Bronchial epithelial cell (primary cell): ENCODE measurements around the gene LACRT. TPM values are rescaled to one million over a fixed set of nuclear protein-coding genes. Genes with fewer than 3 reads are reported as not detected.
A peak's percentile ranks its signal among the peaks of the same experiment; 100 is the strongest.

Experiments used
- DNase-seq: peaks from one replicate; pipeline ENCODE4 v3.0.0-alpha.2; 2010; ENCODE audit warnings: low read depth
- FAIRE-seq: peaks from 2 replicates; lab custom pipeline; 2011; peaks lifted over from hg19 to GRCh38; lab: Jason Lieb, UNC
- H3K27me3 ChIP-seq: 2 replicates; pipeline ENCODE4 v1.5.1; 2011; ENCODE audit warnings: low read length; ENCODE audit not compliant: control insufficient read depth, insufficient read depth
- H3K36me3 ChIP-seq: 2 replicates; pipeline ENCODE4 v1.5.1; 2011; ENCODE audit warnings: low read length; ENCODE audit not compliant: control insufficient read depth, insufficient read depth
- H3K4me3 ChIP-seq: 2 replicates; pipeline ENCODE4 v1.5.1; 2011; ENCODE audit warnings: mild to moderate bottlenecking, low read depth, low read length, control low read depth
- CTCF ChIP-seq: IDR thresholded peaks from 2 replicates; pipeline ENCODE4 v1.5.1; 2011; ENCODE audit warnings: mild to moderate bottlenecking, moderate library complexity, low read length, control low read depth, inconsistent platforms; ENCODE audit not compliant: insufficient read depth, severe bottlenecking
- total RNA-seq: library from RNA; depleted of rRNA; stranded (reverse); fragments of >200 nt; gene quantifications from 2 replicates; pipeline ENCODE4 v1.2.1, GENCODE V29; 2014

The LACRT gene
- total RNA-seq, 1 donor from 2014 or later = not detected

GRCh38 chr12:54603872-54604271 lies 30.8 kb downstream of the LACRT start:
- no peak for TF ChIP-seq CTCF
- DNase-seq (no peak), FAIRE-seq (no peak)
- no peak overlapping the region for H3K4me3 ChIP-seq
- H3K27me3 ChIP-seq = peaks cover 2% of the 10 kb centered on the region
- H3K36me3 ChIP-seq = no peaks in the 10 kb centered on the region

- no peaks in the 10 kb centered on the region for H3K36me3 ChIP-seq
- FAIRE-seq (no peak), DNase-seq (peak; percentile 70)
- H3K27me3 ChIP-seq = peaks cover 2% of the 10 kb centered on the region
- TF ChIP-seq CTCF = peak; percentile 76
- no peak overlapping the region for H3K4me3 ChIP-seq
These were observed 31.4 kb downstream of the LACRT start for GRCh38 chr12:54603173-54603814.

DNA sequence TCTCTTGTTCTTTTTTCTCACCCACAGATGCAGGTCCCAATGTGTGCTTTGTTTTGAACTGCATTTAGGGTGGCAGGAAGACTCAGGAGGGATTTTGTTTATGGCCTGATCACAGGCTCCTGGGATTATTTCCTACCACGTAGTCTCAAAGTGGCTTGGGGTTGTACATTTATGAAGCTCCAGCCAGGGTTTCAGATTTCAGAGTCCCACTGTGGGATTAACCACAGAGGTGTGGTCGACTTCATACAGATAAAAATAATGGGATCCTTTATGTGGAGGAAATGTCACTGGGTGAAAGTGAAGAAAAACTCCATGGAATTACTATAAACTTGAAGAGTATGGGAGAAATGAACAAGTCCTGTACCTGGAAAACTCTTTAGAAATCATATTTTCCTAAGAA lies 32.0 kb downstream of the LACRT start:
- DNase-seq = no peak
- no peak for FAIRE-seq
- H3K27me3 ChIP-seq = peaks cover 2% of the 10 kb centered on the region
- no peaks in the 10 kb centered on the region for H3K36me3 ChIP-seq
- no peak overlapping the region for H3K4me3 ChIP-seq
- no peak for TF ChIP-seq CTCF

DNA sequence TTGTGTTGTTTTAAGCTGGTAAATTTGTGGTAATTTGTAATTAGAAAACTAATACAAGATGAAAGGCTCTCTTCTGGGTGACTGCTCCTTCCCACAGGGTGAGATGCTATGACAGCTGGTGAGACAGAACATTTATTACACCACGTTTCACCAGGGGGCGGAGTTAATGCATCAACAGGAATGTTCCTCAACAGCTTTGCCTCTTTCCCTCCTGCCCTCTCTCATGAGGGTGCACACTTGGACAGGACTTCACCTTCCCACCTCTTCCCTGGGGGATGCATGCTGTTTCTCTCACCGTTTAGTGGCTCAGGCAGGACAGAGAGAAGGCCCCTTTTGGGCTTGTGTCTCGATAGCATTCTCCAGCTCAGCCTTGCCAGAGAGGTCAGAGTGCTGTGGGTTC lies 32.9 kb downstream of the LACRT start:
- Histone ChIP-seq H3K36me3 (no peaks in the 10 kb centered on the region), H3K27me3 (peaks cover 2% of the 10 kb centered on the region), H3K4me3 (no peak overlapping the region)
- DNase-seq = peak; percentile 33
- no peak for FAIRE-seq
- TF ChIP-seq CTCF = no peak

DNA sequence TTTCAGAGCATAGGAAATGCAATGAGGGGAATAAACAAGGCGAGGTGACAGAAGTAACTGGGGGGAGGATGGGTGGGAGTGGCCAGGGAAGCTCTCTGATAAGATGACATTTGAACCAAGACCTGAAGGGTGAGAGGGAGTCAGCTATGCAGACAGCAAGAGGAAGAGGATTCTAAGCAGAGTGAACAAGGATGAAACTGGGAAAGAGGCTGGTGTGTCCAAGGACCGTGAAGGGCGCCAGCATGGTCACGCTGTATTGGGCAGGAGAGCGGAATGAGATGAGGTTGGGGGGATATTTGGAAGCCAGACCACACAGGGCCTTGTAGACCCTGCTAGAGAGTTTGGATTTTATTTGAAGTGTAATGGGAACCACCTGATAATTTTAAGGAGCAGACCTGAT lies 35.7 kb downstream of the LACRT start:
- no peak for FAIRE-seq
- no peak for DNase-seq
- Histone ChIP-seq H3K4me3 (no peak overlapping the region), H3K27me3 (peaks cover 2% of the 10 kb centered on the region), H3K36me3 (no peaks in the 10 kb centered on the region)
- no peak for TF ChIP-seq CTCF

DNA sequence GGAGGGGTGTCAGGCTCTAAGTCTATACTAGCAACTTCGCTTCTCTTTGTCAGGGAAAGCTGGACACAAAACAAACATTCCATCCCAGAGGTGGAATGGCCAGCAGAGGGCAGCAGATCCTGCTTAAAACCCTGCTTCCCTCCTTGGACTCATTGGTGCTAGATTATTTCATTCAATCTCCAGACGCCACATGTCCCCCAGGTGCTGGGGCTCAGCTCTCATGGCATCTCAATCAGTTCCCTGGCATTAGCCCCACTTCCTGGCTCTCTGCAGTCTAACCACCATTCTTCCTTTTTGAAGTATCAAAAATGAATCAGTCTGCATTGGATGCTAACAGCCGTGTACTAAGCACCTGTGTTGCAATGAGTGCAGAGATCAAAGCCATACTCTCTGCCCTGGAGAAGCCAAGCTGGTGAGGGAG lies 38.2 kb downstream of the LACRT start:
- FAIRE-seq (peak; percentile 92), DNase-seq (peak; percentile 52)
- Histone ChIP-seq H3K36me3 (no peaks in the 10 kb centered on the region), H3K4me3 (no peak overlapping the region), H3K27me3 (peaks cover 4% of the 10 kb centered on the region)
- peak; percentile 89 for TF ChIP-seq CTCF
